ENCODE measurements around the gene INTS11.

The INTS11 gene

DNA sequence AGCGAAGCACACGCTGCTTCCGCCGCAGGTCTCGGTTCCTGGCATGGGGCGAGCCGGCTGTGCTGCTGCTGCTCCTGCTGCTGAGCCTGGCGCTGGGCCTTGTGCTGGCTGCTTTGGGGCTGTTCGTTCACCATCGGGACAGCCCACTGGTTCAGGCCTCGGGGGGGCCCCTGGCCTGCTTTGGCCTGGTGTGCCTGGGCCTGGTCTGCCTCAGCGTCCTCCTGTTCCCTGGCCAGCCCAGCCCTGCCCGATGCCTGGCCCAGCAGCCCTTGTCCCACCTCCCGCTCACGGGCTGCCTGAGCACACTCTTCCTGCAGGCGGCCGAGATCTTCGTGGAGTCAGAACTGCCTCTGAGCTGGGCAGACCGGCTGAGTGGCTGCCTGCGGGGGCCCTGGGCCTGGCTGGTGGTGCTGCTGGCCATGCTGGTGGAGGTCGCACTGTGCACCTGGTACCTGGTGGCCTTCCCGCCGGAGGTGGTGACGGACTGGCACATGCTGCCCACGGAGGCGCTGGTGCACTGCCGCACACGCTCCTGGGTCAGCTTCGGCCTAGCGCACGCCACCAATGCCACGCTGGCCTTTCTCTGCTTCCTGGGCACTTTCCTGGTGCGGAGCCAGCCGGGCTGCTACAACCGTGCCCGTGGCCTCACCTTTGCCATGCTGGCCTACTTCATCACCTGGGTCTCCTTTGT lies 9.2 kb upstream of the INTS11 start:
- no peaks in the 10 kb centered on the region for H3F3A ChIP-seq (ENCODE audit: control insufficient read depth, insufficient read depth)
- TF ChIP-seq EZH2phosphoT487 (IDR thresholded peaks at IDR 0.05; ENCODE audit: borderline replicate concordance, low read length): no peak
- no peak overlapping the region for H3K27ac ChIP-seq (ENCODE audit: low read depth, low read length)
- no peak overlapping the region for H3K4me2 ChIP-seq (ENCODE audit: low read length)
- H3K36me3 ChIP-seq (ENCODE audit: control insufficient read depth, low read length): peaks cover 12% of the 10 kb centered on the region
- peaks cover 7% of the 10 kb centered on the region; the same call in 1 of the 2 replicates for H3K4me1 ChIP-seq (ENCODE audit: control insufficient read depth, low read length)
- H3K9me3 ChIP-seq (ENCODE audit: control insufficient read depth, insufficient read depth, low read length): peaks cover 13% of the 10 kb centered on the region
- no peaks in the 10 kb centered on the region for H3K79me2 ChIP-seq (ENCODE audit: control insufficient read depth, low read length)
- no peaks in the 10 kb centered on the region for H3K9me2 ChIP-seq (replicated peaks; ENCODE audit: control insufficient read depth, low read length)
- H3K27me3 ChIP-seq (ENCODE audit: control insufficient read depth, low read length): no peaks in the 10 kb centered on the region
- H4K20me1 ChIP-seq (ENCODE audit: control insufficient read depth, insufficient read depth, low read depth, low read length): peaks cover 5% of the 10 kb centered on the region; the same call in 1 of the 2 replicates
- H3K4me3 ChIP-seq (ENCODE audit: low read length): no peak overlapping the region

DNA sequence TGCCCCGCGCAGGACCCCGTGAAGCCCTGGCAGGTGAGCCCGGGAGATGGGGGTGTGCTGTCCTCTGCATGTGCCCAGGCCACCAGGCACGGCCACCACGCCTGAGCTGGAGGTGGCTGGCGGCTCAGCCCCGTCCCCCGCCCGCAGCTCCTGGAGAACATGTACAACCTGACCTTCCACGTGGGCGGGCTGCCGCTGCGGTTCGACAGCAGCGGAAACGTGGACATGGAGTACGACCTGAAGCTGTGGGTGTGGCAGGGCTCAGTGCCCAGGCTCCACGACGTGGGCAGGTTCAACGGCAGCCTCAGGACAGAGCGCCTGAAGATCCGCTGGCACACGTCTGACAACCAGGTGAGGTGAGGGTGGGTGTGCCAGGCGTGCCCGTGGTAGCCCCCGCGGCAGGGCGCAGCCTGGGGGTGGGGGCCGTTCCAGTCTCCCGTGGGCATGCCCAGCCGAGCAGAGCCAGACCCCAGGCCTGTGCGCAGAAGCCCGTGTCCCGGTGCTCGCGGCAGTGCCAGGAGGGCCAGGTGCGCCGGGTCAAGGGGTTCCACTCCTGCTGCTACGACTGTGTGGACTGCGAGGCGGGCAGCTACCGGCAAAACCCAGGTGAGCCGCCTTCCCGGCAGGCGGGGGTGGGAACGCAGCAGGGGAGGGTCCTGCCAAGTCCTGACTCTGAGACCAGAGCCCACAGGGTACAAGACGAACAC lies 8.5 kb upstream of the INTS11 start:
- no peaks in the 10 kb centered on the region for H3K9me2 ChIP-seq (replicated peaks; ENCODE audit: control insufficient read depth, low read length)
- H4K20me1 ChIP-seq (ENCODE audit: control insufficient read depth, insufficient read depth, low read depth, low read length): peaks cover 5% of the 10 kb centered on the region; the same call in 1 of the 2 replicates
- H3F3A ChIP-seq (ENCODE audit: control insufficient read depth, insufficient read depth): no peaks in the 10 kb centered on the region
- peaks cover 12% of the 10 kb centered on the region for H3K36me3 ChIP-seq (ENCODE audit: control insufficient read depth, low read length)
- peaks cover 13% of the 10 kb centered on the region for H3K9me3 ChIP-seq (ENCODE audit: control insufficient read depth, insufficient read depth, low read length)
- H3K4me1 ChIP-seq (ENCODE audit: control insufficient read depth, low read length): peaks cover 7% of the 10 kb centered on the region; the same call in 1 of the 2 replicates
- no peak overlapping the region for H3K4me3 ChIP-seq (ENCODE audit: low read length)
- H3K4me2 ChIP-seq (ENCODE audit: low read length): no peak overlapping the region
- H3K27ac ChIP-seq (ENCODE audit: low read depth, low read length): no peak overlapping the region
- no peaks in the 10 kb centered on the region for H3K79me2 ChIP-seq (ENCODE audit: control insufficient read depth, low read length)
- H3K27me3 ChIP-seq (ENCODE audit: control insufficient read depth, low read length): no peaks in the 10 kb centered on the region
- TF ChIP-seq EZH2phosphoT487 (IDR thresholded peaks at IDR 0.05; ENCODE audit: borderline replicate concordance, low read length): no peak
- TF ChIP-seq, protein P1, sequence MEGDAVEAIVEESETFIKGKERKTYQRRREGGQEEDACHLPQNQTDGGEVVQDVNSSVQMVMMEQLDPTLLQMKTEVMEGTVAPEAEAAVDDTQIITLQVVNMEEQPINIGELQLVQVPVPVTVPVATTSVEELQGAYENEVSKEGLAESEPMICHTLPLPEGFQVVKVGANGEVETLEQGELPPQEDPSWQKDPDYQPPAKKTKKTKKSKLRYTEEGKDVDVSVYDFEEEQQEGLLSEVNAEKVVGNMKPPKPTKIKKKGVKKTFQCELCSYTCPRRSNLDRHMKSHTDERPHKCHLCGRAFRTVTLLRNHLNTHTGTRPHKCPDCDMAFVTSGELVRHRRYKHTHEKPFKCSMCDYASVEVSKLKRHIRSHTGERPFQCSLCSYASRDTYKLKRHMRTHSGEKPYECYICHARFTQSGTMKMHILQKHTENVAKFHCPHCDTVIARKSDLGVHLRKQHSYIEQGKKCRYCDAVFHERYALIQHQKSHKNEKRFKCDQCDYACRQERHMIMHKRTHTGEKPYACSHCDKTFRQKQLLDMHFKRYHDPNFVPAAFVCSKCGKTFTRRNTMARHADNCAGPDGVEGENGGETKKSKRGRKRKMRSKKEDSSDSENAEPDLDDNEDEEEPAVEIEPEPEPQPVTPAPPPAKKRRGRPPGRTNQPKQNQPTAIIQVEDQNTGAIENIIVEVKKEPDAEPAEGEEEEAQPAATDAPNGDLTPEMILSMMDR (IDR thresholded peaks at IDR 0.05; ENCODE audit: low read depth, low read length, poor library complexity, severe bottlenecking): no peak

GRCh38 chr1:1332031-1332755 lies 7.7 kb upstream of the INTS11 start:
- Histone ChIP-seq H3K9me3 (ENCODE audit: control insufficient read depth, insufficient read depth, low read length) (peaks cover 13% of the 10 kb centered on the region), H3F3A (ENCODE audit: control insufficient read depth, insufficient read depth) (no peaks in the 10 kb centered on the region), H3K36me3 (ENCODE audit: control insufficient read depth, low read length) (peaks cover 8% of the 10 kb centered on the region), H3K4me2 (ENCODE audit: low read length) (no peak overlapping the region), H3K9me2 (replicated peaks; ENCODE audit: control insufficient read depth, low read length) (no peaks in the 10 kb centered on the region), H4K20me1 (ENCODE audit: control insufficient read depth, insufficient read depth, low read depth, low read length) (peaks cover under 1% of the 10 kb centered on the region; the same call in 1 of the 2 replicates), H3K79me2 (ENCODE audit: control insufficient read depth, low read length) (no peaks in the 10 kb centered on the region), H3K4me3 (ENCODE audit: low read length) (no peak overlapping the region), H3K27me3 (ENCODE audit: control insufficient read depth, low read length) (no peaks in the 10 kb centered on the region), H3K27ac (ENCODE audit: low read depth, low read length) (no peak overlapping the region), H3K4me1 (ENCODE audit: control insufficient read depth, low read length) (peaks cover 7% of the 10 kb centered on the region; the same call in 1 of the 2 replicates)
- TF ChIP-seq, protein P1 (IDR thresholded peaks at IDR 0.05; ENCODE audit: low read depth, low read length, poor library complexity, severe bottlenecking): no peak
- no peak for TF ChIP-seq EZH2phosphoT487 (IDR thresholded peaks at IDR 0.05; ENCODE audit: borderline replicate concordance, low read length)
